A549 treated with dexamethasone at 1 μM for 4 hours (cell line): ENCODE results near the gene ATN1. TPM values are rescaled to one million over a fixed set of nuclear protein-coding genes. Genes with fewer than 3 reads are reported as not detected.

Source experiments
- total RNA-seq: library from RNA; stranded (reverse); fragments of 200-300 nt; extraction: Qiagen RNA extraction; gene quantifications from 5 replicates; pipeline ENCODE4 v1.2.3, GENCODE V29; 2022

Gene ATN1
- 38.8 to 85.5 TPM (median 83.0 TPM) in 5 replicates for total RNA-seq

GRCh38 chr12:6927379-6928021 lies at the start of gene ATN1:
Gene ATN1, plus strand, starts transcription at chr12:6927959. Its CDS starts 6,043 bp downstream, at chr12:6934002.

GRCh38 chr12:6904280-6905276 lies 23.2 kb upstream of the ATN1 start, which contains the start of gene LRRC23:
Gene LRRC23, plus strand, starts transcription at chr12:6904822. Its CDS starts 812 bp downstream, at chr12:6905634.

GRCh38 chr12:6914246-6914946 lies 13.4 kb upstream of the ATN1 start, which contains the start of gene ENO2:
Gene ENO2, plus strand, starts transcription at chr12:6914580. Its CDS starts 1,253 bp downstream, at chr12:6915833.

GRCh38 chr12:6943722-6944380 lies 16.1 kb downstream of the ATN1 start, which contains the start of the genes C12orf57 and RNU7-1:
Gene C12orf57, plus strand, starts transcription at chr12:6944022. Its CDS starts 100 bp downstream, at chr12:6944122.
Gene RNU7-1, plus strand, starts transcription at chr12:6943816.

GRCh38 chr12:6950811-6951540 lies 23.2 kb downstream of the ATN1 start, which contains the start of gene PTPN6:
Gene PTPN6, plus strand, starts transcription at chr12:6951356. Its CDS starts 157 bp downstream, at chr12:6951513.

Other genes with a start within 250 kb of the ATN1 start
- 49.3 to 61.4 TPM (median 58.0 TPM) in 5 replicates for gene ZNF384, start 238.6 kb upstream of the ATN1 start, total RNA-seq
- gene PIANP, start 227.1 kb upstream of the ATN1 start, total RNA-seq = 0.56 to 1.0 TPM (median 0.96 TPM) in 5 replicates
- gene COPS7A, start 203.9 kb upstream of the ATN1 start, total RNA-seq = 46.5 to 53.0 TPM (median 52.7 TPM) in 5 replicates
- 252 to 307 TPM (median 297 TPM) in 5 replicates for gene MLF2, start 174.8 kb upstream of the ATN1 start, total RNA-seq
- gene PTMS, start 161.6 kb upstream of the ATN1 start, total RNA-seq = 661 to 1,016 TPM (median 1,000 TPM) in 5 replicates
- 0.56 to 1.7 TPM (median 1.3 TPM) in 5 replicates for gene LAG3, start 155.4 kb upstream of the ATN1 start, total RNA-seq
- not detected in 5 replicates for gene CD4, start 138.4 kb upstream of the ATN1 start, total RNA-seq
- gene GPR162, start 106.1 kb upstream of the ATN1 start, total RNA-seq = 0.29 to 0.64 TPM (median 0.41 TPM) in 5 replicates
- 19.9 to 28.7 TPM (median 24.8 TPM) in 5 replicates for gene P3H3, start 99.6 kb upstream of the ATN1 start, total RNA-seq
- gene GNB3, start 87.0 kb upstream of the ATN1 start, total RNA-seq = 0.59 to 2.3 TPM (median 1.5 TPM) in 5 replicates
- gene CDCA3, start 76.7 kb upstream of the ATN1 start, total RNA-seq = 66.7 to 77.6 TPM (median 68.2 TPM) in 5 replicates
- 75.1 to 101 TPM (median 89.8 TPM) in 5 replicates for gene USP5, start 75.8 kb upstream of the ATN1 start, total RNA-seq
- gene TPI1, start 60.4 kb upstream of the ATN1 start, total RNA-seq = 1,541 to 1,693 TPM (median 1,645 TPM) in 5 replicates
- 26.1 to 33.1 TPM (median 31.8 TPM) in 5 replicates for gene SPSB2, start 54.7 kb upstream of the ATN1 start, total RNA-seq
- gene LRRC23, start 23.1 kb upstream of the ATN1 start, total RNA-seq = 16.4 to 19.6 TPM (median 17.6 TPM) in 5 replicates
- 28.2 to 31.8 TPM (median 30.8 TPM) in 5 replicates for gene ENO2, start 13.4 kb upstream of the ATN1 start, total RNA-seq
- not detected in 5 replicates for gene RNU7-1, start 15.9 kb downstream of the ATN1 start, total RNA-seq
- 252 to 292 TPM (median 272 TPM) in 5 replicates for gene C12orf57, start 16.1 kb downstream of the ATN1 start, total RNA-seq
- gene PTPN6, start 23.4 kb downstream of the ATN1 start, total RNA-seq = 6.6 to 14.6 TPM (median 11.5 TPM) in 5 replicates
- 294 to 330 TPM (median 316 TPM) in 5 replicates for gene PHB2, start 42.7 kb downstream of the ATN1 start, total RNA-seq
- 54.7 to 69.8 TPM (median 56.2 TPM) in 5 replicates for gene EMG1, start 43.0 kb downstream of the ATN1 start, total RNA-seq
- gene LPCAT3, start 90.5 kb downstream of the ATN1 start, total RNA-seq = 27.2 to 32.0 TPM (median 29.9 TPM) in 5 replicates
- 41.7 to 58.5 TPM (median 47.4 TPM) in 5 replicates for gene C1S, start 132.8 kb downstream of the ATN1 start, total RNA-seq
- 29.1 to 42.2 TPM (median 30.1 TPM) in 5 replicates for gene C1R, start 164.5 kb downstream of the ATN1 start, total RNA-seq
- 11.7 to 15.7 TPM (median 13.7 TPM) in 5 replicates for gene C1RL, start 181.3 kb downstream of the ATN1 start, total RNA-seq
- gene RBP5, start 200.9 kb downstream of the ATN1 start, total RNA-seq = 0.08 to 0.14 TPM in 2 of 5 replicates, not detected in the others
- gene CLSTN3, start 202.4 kb downstream of the ATN1 start, total RNA-seq = 8.5 to 16.6 TPM (median 14.8 TPM) in 5 replicates